ENCODE data around the gene BNC2.

BNC2 gene

GRCh38 chr9:16612627-16613026 lies 257.8 kb downstream of the BNC2 start:
- TF ChIP-seq CTCF (conservative IDR thresholded peaks at IDR 0.05; ENCODE audit: low read depth, low read length): no peak
- H3K4me3 ChIP-seq (ENCODE audit: low read length): no peak overlapping the region
- no peak for DNase-seq (ENCODE audit: low read depth)

- no peak for DNase-seq (ENCODE audit: low read depth)
- H3K4me3 ChIP-seq (ENCODE audit: low read length): no peak overlapping the region
- TF ChIP-seq CTCF (conservative IDR thresholded peaks at IDR 0.05; ENCODE audit: low read depth, low read length): no peak
Measured at GRCh38 chr9:16611983-16612382, 258.5 kb downstream of the BNC2 start.

GRCh38 chr9:16611001-16611400 lies 259.5 kb downstream of the BNC2 start:
- H3K4me3 ChIP-seq (ENCODE audit: low read length): no peak overlapping the region
- no peak for DNase-seq (ENCODE audit: low read depth)
- TF ChIP-seq CTCF (conservative IDR thresholded peaks at IDR 0.05; ENCODE audit: low read depth, low read length): no peak

GRCh38 chr9:16610538-16610937 lies 259.9 kb downstream of the BNC2 start:
- no peak for TF ChIP-seq CTCF (conservative IDR thresholded peaks at IDR 0.05; ENCODE audit: low read depth, low read length)
- no peak for DNase-seq (ENCODE audit: low read depth)
- no peak overlapping the region for H3K4me3 ChIP-seq (ENCODE audit: low read length)

- H3K4me3 ChIP-seq (ENCODE audit: low read length): no peak overlapping the region
- DNase-seq (ENCODE audit: low read depth): no peak
- no peak for TF ChIP-seq CTCF (conservative IDR thresholded peaks at IDR 0.05; ENCODE audit: low read depth, low read length)
Measured at GRCh38 chr9:16608906-16609305, 261.6 kb downstream of the BNC2 start.

GRCh38 chr9:16602494-16602893 lies 268.0 kb downstream of the BNC2 start:
- H3K4me3 ChIP-seq (ENCODE audit: low read length): no peak overlapping the region
- no peak for TF ChIP-seq CTCF (conservative IDR thresholded peaks at IDR 0.05; ENCODE audit: low read depth, low read length)
- DNase-seq (ENCODE audit: low read depth): no peak

GRCh38 chr9:16601991-16602390 lies 268.5 kb downstream of the BNC2 start:
- H3K4me3 ChIP-seq (ENCODE audit: low read length): no peak overlapping the region
- TF ChIP-seq CTCF (conservative IDR thresholded peaks at IDR 0.05; ENCODE audit: low read depth, low read length): no peak
- no peak for DNase-seq (ENCODE audit: low read depth)
